GM18507 (cell line): Measurements from ENCODE around the gene MAPK7.
A peak's percentile ranks its signal among the peaks of the same experiment; 100 is the strongest.

ENCODE experiments used
- DNase-seq: peaks from one replicate; pipeline ENCODE4 v3.0.0; 2011; ENCODE audit warnings: low read depth; ENCODE audit not compliant: insufficient read length; ENCODE audit errors: extremely low spot score
- FAIRE-seq: peaks from 2 replicates; lab custom pipeline; 2011; peaks lifted over from hg19 to GRCh38; lab: Jason Lieb, UNC

Gene MAPK7

GRCh38 chr17:19360772-19361171, 17.5 kb upstream of the MAPK7 start:
- DNase-seq (no peak), FAIRE-seq (no peak)

- FAIRE-seq (no peak), DNase-seq (no peak)
These were observed 17.0 kb upstream of the MAPK7 start for GRCh38 chr17:19361326-19361725.

GRCh38 chr17:19361944-19362276, 16.4 kb upstream of the MAPK7 start:
- no peak for FAIRE-seq
- no peak for DNase-seq

DNA sequence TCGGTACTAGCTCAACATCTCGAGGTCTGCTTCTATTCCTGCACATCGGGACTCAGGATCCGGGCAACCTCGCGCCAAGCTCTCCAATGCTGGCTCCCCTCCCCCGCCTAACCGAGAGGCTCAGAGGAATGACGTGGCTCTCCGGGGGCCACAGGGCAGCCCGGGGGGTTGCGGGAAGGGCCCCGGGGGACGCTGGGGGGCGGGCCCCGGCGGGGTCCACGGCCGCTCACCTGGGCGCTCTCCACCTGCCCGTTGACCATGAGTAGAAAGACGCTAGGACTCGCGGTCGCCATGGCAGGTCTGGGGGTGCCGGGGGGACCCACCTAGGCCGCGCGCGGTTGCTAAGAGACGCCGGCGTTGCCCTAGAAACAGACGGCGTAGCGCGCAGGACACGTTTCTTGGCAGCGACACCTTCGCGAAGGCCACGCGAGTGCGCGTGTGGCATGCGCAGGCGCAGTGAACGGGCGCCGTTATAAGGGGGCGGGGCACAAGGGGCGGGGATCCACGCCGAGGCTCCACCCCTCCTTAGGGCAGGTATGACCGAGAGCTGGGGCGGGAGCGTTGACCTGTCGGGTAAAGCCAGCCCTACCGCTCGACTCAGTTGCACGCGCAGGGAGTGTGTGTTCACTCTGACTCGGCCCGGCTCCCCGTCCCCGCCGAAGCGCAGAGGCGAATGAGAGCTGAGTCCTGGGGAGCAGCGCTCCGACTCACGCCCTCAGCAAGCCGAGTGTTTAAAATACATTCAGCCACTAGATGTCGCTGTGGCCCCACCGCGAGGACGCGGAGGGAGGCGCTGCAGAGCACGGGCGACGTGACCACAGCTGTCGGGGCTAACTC, 15.8 kb upstream of the MAPK7 start, which contains the start of gene B9D1:
TSS of gene B9D1 (minus strand) at position 447 of the 837 bp plus-strand sequence. CDS start at position 293, 154 bp downstream.
- FAIRE-seq (peak; percentile 89), DNase-seq (peak; percentile 99)

DNA sequence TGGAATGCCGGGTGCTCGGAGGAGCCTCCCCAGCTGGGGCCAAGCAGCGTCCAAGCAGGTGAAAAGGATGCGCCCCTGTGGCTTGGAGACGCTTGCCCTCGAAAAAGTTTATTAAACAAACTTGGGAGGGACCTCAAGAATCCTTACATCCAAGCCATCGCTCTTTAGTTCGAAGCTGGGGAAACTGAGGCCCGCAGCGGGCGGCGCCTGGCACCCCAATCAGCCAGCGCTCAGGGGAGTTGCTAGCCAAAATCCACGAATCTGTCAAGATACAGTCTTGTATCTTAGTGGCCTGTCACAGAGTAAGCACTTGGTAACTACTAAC, 15.2 kb upstream of the MAPK7 start:
- FAIRE-seq (no peak), DNase-seq (no peak)

DNA sequence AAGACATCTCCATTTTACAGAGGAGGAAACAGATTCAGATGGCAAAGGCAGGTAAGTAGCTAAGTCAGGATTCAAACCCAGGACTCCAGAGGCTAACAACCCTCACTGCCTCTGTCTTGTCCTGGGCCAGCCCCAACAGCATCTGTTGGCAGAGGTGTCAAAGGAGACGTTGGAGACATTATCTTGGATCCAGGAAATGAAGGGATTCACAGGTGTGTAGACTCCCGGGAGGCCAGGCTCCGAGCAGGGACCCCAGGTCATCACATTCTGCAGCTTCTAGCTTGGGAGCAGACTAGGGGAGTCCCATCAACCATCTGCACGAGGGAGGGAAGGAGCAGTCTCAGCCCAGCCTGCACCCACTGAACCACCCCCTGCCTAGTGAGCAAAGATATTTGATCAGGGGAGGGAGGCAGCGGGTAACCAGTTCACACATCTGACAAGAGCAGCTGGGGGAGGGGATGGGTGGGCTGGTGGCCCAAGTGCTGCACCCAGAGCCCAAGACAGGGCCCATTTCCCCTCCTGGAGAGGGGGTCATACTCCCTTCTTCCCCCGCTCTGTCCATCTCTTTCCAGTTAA, 14.8 kb upstream of the MAPK7 start:
- DNase-seq = no peak
- FAIRE-seq = no peak

DNA sequence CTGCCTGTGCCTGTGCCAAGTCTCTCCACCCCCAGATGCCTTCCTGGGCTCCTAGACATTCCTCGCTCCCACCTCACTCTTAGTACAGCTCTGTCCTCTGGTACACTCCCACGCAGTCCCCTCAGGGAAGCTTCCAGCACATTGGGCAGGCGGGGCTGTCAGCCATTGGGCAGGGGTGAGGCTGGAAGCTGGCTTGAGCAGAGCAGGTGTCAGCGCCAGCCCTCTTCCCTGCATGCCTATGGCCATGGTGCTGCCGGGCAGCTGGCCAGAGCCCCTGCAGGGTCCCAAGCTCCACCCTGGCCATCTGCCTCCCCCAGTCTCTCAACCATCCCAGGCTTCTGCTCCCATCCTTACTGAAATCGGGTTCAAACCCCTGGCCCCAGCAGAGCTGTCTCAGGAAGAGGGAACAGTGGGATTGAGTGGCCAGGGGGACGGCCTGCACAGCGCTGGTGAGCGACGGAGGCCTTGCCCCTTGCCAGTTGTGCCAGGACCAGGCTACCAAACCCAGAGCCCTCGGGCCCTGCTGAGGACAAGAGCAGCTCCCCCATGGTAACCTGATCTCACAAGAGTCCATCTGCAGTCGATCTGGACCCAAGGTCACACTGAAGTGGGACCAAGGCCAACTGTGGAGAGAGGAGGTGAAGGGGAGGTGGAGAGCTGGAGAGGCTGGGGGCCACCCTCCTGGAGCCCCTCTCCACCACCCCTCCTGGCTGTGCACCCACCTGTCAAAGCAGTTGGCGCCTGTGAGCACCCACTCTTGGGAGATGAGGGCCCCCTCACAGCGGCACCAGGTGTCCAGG, 13.4 kb upstream of the MAPK7 start:
- FAIRE-seq (no peak), DNase-seq (no peak)

DNA sequence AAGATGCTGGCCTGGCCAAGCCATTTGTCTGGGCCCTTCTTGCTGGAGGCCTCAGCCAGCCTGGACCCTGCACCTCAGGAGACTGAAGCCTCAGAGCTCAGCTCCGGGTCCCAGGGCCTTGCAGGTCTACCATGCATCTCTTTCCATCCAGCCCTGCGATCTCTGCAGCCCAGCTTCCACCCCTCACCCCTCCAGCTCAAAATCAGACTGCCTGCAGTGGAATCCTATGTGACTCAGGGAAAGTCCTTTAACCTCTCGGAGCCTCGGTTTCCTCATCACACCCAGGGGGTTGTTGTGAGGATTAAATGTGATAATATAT, 12.8 kb upstream of the MAPK7 start:
- FAIRE-seq = no peak

GRCh38 chr17:19365833-19366636, 12.3 kb upstream of the MAPK7 start:
- FAIRE-seq (no peak), DNase-seq (no peak)

More for the DNA sequence above, 12.8 kb upstream of the MAPK7 start:
- no peak for DNase-seq

GRCh38 chr17:19366637-19366972, 11.7 kb upstream of the MAPK7 start:
- DNase-seq = no peak
- FAIRE-seq = no peak

DNA sequence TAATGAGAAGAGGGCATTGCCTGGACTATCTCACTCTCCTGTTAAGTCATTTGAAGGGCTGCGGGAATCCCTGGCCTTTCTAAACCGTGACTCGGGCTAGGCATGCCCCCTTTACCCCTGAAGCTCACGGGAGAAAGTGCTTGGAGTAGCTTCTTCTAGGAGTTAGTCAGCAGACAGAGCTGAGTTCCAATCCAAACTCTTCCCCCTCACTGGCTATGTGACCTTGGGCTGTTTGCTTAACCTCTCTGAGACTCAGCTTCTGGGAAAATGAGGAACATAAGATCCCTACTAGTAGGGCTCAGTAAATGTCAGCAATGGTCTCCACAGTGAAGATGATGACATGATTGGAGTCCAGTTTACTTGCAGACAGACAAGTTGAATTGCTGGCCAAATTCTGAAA, 10.1 kb upstream of the MAPK7 start:
- DNase-seq (no peak), FAIRE-seq (no peak)

GRCh38 chr17:19369107-19369778, 9.1 kb upstream of the MAPK7 start:
- FAIRE-seq (no peak), DNase-seq (no peak)

DNA sequence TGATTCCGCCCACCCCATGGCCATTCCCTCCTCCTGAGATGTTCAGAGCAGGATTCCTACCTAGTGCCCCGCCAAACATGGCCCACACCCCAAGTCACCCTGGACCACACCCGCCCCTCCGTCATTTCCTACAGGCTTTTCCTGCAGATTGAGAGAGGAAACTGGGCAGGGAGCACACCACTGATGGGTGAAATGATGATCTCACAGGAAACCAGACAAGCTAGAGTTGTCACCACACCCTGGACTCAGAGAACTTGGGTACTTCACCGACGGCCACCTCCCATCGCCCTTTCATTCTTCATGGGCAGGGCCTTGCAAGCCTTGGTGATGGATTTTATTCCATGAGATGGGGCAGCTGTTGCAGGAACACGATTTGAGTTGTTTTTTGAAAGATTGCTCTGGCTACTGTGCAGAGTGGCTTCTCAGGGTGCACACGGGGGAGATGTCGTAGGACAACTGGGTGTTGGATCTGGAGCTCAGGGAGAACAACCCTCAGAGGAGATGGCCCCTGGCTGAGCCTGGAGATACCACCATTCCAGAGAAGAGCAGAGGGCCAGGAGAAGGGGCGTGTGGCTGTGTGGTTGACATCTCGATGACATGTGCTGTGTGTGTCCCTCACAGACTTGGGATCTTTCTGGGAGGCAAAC, 8.3 kb upstream of the MAPK7 start:
- DNase-seq = no peak

DNA sequence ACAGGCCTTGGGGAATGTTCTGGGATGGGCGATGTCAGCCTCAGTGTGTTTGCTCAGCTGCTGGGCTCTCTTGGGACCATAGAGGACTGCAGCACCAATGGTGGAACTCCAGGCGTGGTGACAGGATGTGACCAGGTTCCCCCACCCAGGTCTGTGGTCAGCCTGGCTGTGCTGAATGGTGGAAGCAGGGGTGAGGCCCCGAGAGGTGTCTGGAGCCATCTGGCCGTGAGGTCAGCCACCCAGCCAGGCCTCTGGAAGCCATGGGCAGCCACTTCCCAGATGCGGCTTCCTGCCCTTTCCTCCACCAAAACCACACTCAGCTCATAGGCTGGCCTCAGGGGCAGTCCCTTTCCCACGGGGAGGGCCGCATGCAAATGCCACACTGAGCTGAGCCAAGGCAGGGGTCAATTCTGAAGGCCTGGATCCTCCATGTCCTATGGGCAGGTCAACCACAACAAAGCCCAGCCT, 7.8 kb upstream of the MAPK7 start:
- peak; percentile 86 for FAIRE-seq
- DNase-seq = peak; percentile 54

More for the DNA sequence above, 8.3 kb upstream of the MAPK7 start:
- no peak for FAIRE-seq

- no peak for FAIRE-seq
These were observed 6.9 kb upstream of the MAPK7 start for GRCh38 chr17:19371259-19372010.

GRCh38 chr17:19372011-19372370, 6.3 kb upstream of the MAPK7 start:
- DNase-seq (no peak), FAIRE-seq (no peak)

More at GRCh38 chr17:19371259-19372010, 6.9 kb upstream of the MAPK7 start:
- DNase-seq = no peak

DNA sequence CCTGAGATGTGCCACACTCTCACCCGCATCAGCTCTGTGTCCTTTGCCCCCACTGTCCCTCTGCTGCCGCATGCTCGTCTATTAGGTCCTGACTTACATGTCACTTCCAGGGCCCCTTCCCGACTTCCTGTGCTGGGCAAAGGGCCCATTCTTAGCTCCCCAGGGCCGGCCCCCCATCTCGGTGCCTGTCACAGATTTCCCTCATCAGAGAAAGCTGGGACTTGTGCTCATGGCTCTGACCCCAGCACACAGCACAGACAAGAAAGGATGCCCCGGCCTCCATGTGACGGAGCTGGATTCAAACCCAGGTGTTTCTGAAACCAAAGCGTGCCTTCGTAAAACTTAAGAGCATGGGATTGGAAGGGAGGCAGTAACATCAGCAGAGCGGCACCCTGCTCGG, 5.9 kb upstream of the MAPK7 start:
- FAIRE-seq = no peak
- DNase-seq = no peak

GRCh38 chr17:19372866-19373504, 5.3 kb upstream of the MAPK7 start:
- DNase-seq = no peak

More at GRCh38 chr17:19372866-19373504, 5.3 kb upstream of the MAPK7 start:
- no peak for FAIRE-seq
